Measurements from ENCODE around the gene TMEM269. TPM values are rescaled to one million over a fixed set of nuclear protein-coding genes. Genes with fewer than 3 reads are reported as not detected.

Gene TMEM269
- total and polyA plus RNA-seq, 2 experiments from 2014 or later: not detected

DNA sequence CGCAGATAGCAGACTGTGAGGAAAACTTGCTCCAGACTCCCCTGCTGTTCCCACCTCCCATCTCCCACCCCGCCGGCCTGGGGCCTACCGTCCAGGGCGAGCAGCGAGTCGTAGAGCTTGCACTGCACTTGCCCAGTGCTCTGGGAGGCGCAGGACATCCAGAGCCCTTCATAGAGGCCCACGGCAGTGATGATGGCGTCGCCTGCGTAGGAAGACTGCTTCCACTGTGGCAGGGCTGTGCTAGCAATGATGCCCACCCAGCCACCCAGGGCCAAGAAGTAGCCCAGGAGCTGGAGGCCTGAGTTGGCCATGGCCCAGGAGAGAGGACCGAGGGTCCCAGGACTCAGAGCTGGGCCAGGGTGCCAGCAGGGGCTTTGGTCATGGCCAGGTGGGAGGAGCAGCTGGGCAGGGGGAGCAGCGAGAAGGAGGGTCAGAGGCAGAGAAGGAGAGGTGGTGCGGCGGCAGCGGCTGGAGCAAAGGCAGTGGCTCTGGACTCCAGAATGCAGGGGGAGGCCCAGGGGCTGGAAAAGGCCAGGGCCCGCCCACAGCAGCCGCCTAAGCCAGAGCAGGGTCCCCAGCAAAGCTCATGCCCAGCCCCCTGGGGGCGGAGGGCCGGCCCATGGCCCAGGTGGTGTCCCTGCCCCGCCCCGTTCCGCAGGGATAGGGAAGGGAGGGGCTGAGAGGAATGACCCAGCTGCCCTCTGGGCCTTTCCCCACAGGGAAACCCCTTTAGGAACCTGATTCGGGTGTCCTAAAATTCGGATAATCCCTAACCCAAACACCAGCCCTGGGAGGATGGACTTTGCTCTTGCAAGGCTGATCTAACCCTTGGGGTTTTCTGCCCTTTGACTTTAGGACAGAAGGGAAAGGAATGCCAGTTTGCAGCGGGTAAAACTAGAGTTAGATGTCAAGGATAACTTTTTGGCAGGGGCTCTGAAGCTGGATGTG lies 44.8 kb upstream of the TMEM269 start, which contains the start of gene CLDN19:
TSS of gene CLDN19 (minus strand) at position 484 of the 948 bp plus-strand sequence. CDS start at position 311, 173 bp downstream.
- H3K27me3 ChIP-seq (replicated peaks; ENCODE audit: insufficient read depth): no peaks in the 10 kb centered on the region
- no peaks in the 10 kb centered on the region for H3K4me1 ChIP-seq (ENCODE audit: insufficient read depth)
- TF ChIP-seq EZH2 (IDR thresholded peaks at IDR 0.05; ENCODE audit: insufficient read depth, poor library complexity, severe bottlenecking) (no peak), EZH2phosphoT487 (IDR thresholded peaks at IDR 0.05; ENCODE audit: insufficient read depth, low read depth) (no peak)
- no peaks in the 10 kb centered on the region for H3K36me3 ChIP-seq (ENCODE audit: low read depth)
- WGBS, 2 experiments (ENCODE audit: low coverage in 1 of 2, low lambda C conversion rate in 2 of 2, missing lambda C conversion rate in 2 of 2): 71 to 73% methylated on average over 19 to 22 of the region's 27 CpGs
- no peak for DNase-seq
- no peak within 1 kb of the TSS for H3K4me3 ChIP-seq
- no peaks in the 10 kb centered on the region for H3K9me2 ChIP-seq (ENCODE audit: insufficient read depth)
- no peak within 1 kb of the TSS for H2AFZ ChIP-seq
- H3K4me2 ChIP-seq (ENCODE audit: unreplicated experiment): no peak within 1 kb of the TSS
- no peaks in the 10 kb centered on the region for H4K20me1 ChIP-seq (ENCODE audit: insufficient read depth)
- peaks cover 13% of the 10 kb centered on the region; the same call in 1 of the 2 replicates for H3F3A ChIP-seq (ENCODE audit: insufficient read depth)
- no peaks in the 10 kb centered on the region for H3K9me3 ChIP-seq (ENCODE audit: low read depth)
- no peak within 1 kb of the TSS for H3K9ac ChIP-seq
- H3K27ac ChIP-seq: no peak within 1 kb of the TSS
- H3K79me2 ChIP-seq (ENCODE audit: insufficient read depth): no peaks in the 10 kb centered on the region
- in situ Hi-C loops (cut with MboI): no loop called here

DNA sequence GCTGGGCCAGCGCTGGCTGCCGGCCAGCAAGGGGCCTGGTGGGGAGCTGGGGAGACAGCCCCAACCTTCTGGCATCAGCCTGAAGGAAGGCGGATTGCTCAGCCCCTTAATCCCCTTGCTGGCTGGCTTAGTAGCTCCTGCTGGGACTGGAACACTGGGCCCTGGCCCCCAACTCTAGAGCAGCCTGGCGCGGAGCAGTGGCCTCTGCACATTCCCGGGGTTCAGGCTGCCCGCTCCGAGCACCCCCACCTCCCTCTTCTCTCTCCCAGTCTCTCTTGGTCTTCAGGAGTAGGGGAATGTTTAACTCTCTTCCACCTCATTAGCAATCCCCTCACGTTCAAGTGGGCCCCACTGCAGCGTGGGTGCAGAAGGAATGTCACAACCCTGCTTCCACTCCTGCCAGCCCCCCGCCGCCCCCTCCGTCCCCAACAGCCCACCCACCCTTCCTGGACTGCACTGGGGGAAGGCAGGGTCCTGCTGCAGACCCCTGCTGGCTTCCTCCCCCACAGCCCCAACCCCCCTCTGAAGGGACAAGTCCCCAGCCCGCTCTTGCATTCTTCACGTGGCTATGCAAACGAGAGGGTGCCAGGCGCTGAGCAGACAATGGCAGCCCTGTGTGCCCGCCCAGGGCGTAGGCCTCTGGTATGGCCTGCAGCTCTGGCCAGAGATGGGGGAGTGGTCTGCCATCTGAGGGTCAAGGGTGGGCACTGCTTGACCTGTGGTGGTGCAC lies 43.8 kb upstream of the TMEM269 start:
- peaks cover 15% of the 10 kb centered on the region for H3F3A ChIP-seq (ENCODE audit: insufficient read depth)
- TF ChIP-seq EZH2 (IDR thresholded peaks at IDR 0.05; ENCODE audit: insufficient read depth, poor library complexity, severe bottlenecking) (no peak), EZH2phosphoT487 (IDR thresholded peaks at IDR 0.05; ENCODE audit: insufficient read depth, low read depth) (no peak)
- H3K9me3 ChIP-seq (ENCODE audit: low read depth): no peaks in the 10 kb centered on the region
- H4K20me1 ChIP-seq (ENCODE audit: insufficient read depth): no peaks in the 10 kb centered on the region
- H3K4me2 ChIP-seq (ENCODE audit: unreplicated experiment): no peak overlapping the region
- no peaks in the 10 kb centered on the region for H3K79me2 ChIP-seq (ENCODE audit: insufficient read depth)
- 64 to 66% methylated on average over 15 to 19 of the region's 19 CpGs for WGBS, 2 experiments (ENCODE audit: low coverage in 1 of 2, low lambda C conversion rate in 2 of 2, missing lambda C conversion rate in 2 of 2)
- H3K9ac ChIP-seq: no peak overlapping the region
- H3K27me3 ChIP-seq (replicated peaks; ENCODE audit: insufficient read depth): no peaks in the 10 kb centered on the region
- no peak overlapping the region for H3K4me3 ChIP-seq
- H3K4me1 ChIP-seq (ENCODE audit: insufficient read depth): no peaks in the 10 kb centered on the region
- H3K9me2 ChIP-seq (ENCODE audit: insufficient read depth): no peaks in the 10 kb centered on the region
- H3K36me3 ChIP-seq (ENCODE audit: low read depth): peaks cover 4% of the 10 kb centered on the region; the same call in 1 of the 2 replicates
- H3K27ac ChIP-seq: no peak overlapping the region
- no peak for DNase-seq
- H2AFZ ChIP-seq: no peak overlapping the region
- in situ Hi-C loops (cut with MboI): no loop called here

DNA sequence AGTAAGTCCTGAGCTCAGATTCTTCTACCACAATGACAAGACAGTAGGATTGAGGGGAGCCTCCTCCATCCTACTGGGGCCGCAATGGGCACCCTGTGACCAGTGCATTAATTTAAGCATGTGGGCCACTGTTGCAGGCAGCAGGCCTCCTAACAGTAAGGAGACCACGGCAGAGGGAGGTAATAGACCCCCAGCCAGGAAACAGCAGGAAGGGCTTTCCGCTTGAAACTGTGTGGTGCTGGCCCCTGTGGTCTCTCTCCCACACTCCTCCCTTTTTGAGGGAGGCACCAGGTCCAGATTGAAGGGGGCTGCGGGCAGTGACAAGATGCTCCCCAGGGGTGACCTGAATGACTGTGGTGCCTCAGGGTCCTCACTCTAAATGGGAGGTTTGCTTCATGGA lies 43.1 kb upstream of the TMEM269 start:
- no peak for TF ChIP-seq EZH2phosphoT487 (IDR thresholded peaks at IDR 0.05; ENCODE audit: insufficient read depth, low read depth)
- no peak for TF ChIP-seq EZH2 (IDR thresholded peaks at IDR 0.05; ENCODE audit: insufficient read depth, poor library complexity, severe bottlenecking)
- Histone ChIP-seq H3F3A (ENCODE audit: insufficient read depth) (peaks cover 15% of the 10 kb centered on the region), H3K9ac (no peak overlapping the region), H3K9me3 (ENCODE audit: low read depth) (no peaks in the 10 kb centered on the region), H3K9me2 (ENCODE audit: insufficient read depth) (no peaks in the 10 kb centered on the region), H3K4me1 (ENCODE audit: insufficient read depth) (no peaks in the 10 kb centered on the region), H3K4me3 (no peak overlapping the region), H3K36me3 (ENCODE audit: low read depth) (peaks cover 8% of the 10 kb centered on the region), H4K20me1 (ENCODE audit: insufficient read depth) (no peaks in the 10 kb centered on the region), H3K79me2 (ENCODE audit: insufficient read depth) (no peaks in the 10 kb centered on the region), H3K27me3 (replicated peaks; ENCODE audit: insufficient read depth) (no peaks in the 10 kb centered on the region), H3K4me2 (ENCODE audit: unreplicated experiment) (no peak overlapping the region), H3K27ac (no peak overlapping the region), H2AFZ (no peak overlapping the region)
- DNase-seq: no peak
- WGBS, 2 experiments (ENCODE audit: low coverage in 1 of 2, low lambda C conversion rate in 2 of 2, missing lambda C conversion rate in 2 of 2): 86 to 88% methylated on average over 4 of the region's 4 CpGs
- in situ Hi-C loops (cut with MboI): no loop called here

- H3K9me2 ChIP-seq (ENCODE audit: insufficient read depth): no peaks in the 10 kb centered on the region
- H3K4me1 ChIP-seq (ENCODE audit: insufficient read depth): no peaks in the 10 kb centered on the region
- peaks cover 15% of the 10 kb centered on the region for H3F3A ChIP-seq (ENCODE audit: insufficient read depth)
- in situ Hi-C loops (cut with MboI): no loop called here
- peaks cover 8% of the 10 kb centered on the region for H3K36me3 ChIP-seq (ENCODE audit: low read depth)
- DNase-seq: no peak
- TF ChIP-seq EZH2phosphoT487 (IDR thresholded peaks at IDR 0.05; ENCODE audit: insufficient read depth, low read depth) (no peak), EZH2 (IDR thresholded peaks at IDR 0.05; ENCODE audit: insufficient read depth, poor library complexity, severe bottlenecking) (no peak)
- no peak overlapping the region for H3K9ac ChIP-seq
- H2AFZ ChIP-seq: no peak overlapping the region
- H3K9me3 ChIP-seq (ENCODE audit: low read depth): no peaks in the 10 kb centered on the region
- no peaks in the 10 kb centered on the region for H3K79me2 ChIP-seq (ENCODE audit: insufficient read depth)
- H3K4me2 ChIP-seq (ENCODE audit: unreplicated experiment): no peak overlapping the region
- no peaks in the 10 kb centered on the region for H3K27me3 ChIP-seq (replicated peaks; ENCODE audit: insufficient read depth)
- no peak overlapping the region for H3K27ac ChIP-seq
- 77 to 84% methylated on average over 8 of the region's 8 CpGs for WGBS, 2 experiments (ENCODE audit: low coverage in 1 of 2, low lambda C conversion rate in 2 of 2, missing lambda C conversion rate in 2 of 2)
- H3K4me3 ChIP-seq: no peak overlapping the region
- H4K20me1 ChIP-seq (ENCODE audit: insufficient read depth): no peaks in the 10 kb centered on the region
Measured at GRCh38 chr1:42742141-42742540, 42.6 kb upstream of the TMEM269 start.
